Tibial nerve (tissue), 4 donors: Measurements from ENCODE around the gene SYTL3.

Experiments used
- CTCF ChIP-seq, 5 experiments: fragments of 200-600 bp in 3 of 5; fragments of 450-650 bp in 2 of 5; sonication (generic) in 3 of 5; IDR thresholded peaks; one replicate each; pipeline ENCODE4 v1.5.1; 2016 to 2019; ENCODE audit warnings: antibody characterized with exemption in 5 of 5, mild to moderate bottlenecking in 3 of 5, moderate library complexity in 2 of 5
- EP300 ChIP-seq, 2 donors: sonication (generic); formaldehyde crosslinking; IDR thresholded peaks; one replicate each; pipeline ENCODE4 v1.6.1; 2017; ENCODE audit warnings: antibody characterized with exemption in 2 of 2, mild to moderate bottlenecking in 1 of 2
- POLR2A ChIP-seq, 2 donors: fragments of 450-650 bp; IDR thresholded peaks; one replicate each; pipeline ENCODE4 v1.6.1; 2017; ENCODE audit warnings: antibody characterized with exemption in 2 of 2, mild to moderate bottlenecking in 2 of 2, moderate library complexity in 2 of 2

- no peak for TF ChIP-seq POLR2A (IDR thresholded peaks at IDR 0.05)
- TF ChIP-seq CTCF (IDR thresholded peaks at IDR 0.05) = no peak
- TF ChIP-seq EP300 (IDR thresholded peaks at IDR 0.05) = no peak
Observed at GRCh38 chr6:158804207-158804606, 154.4 kb downstream of the SYTL3 start.
